AG20443 (cell line): ENCODE measurements around the gene CRIM1.

Experiments used
- DNase-seq: peaks from one replicate; pipeline ENCODE4 v3.0.0; 2012; ENCODE audit warnings: low spot score, mixed read lengths

CRIM1 gene

DNA sequence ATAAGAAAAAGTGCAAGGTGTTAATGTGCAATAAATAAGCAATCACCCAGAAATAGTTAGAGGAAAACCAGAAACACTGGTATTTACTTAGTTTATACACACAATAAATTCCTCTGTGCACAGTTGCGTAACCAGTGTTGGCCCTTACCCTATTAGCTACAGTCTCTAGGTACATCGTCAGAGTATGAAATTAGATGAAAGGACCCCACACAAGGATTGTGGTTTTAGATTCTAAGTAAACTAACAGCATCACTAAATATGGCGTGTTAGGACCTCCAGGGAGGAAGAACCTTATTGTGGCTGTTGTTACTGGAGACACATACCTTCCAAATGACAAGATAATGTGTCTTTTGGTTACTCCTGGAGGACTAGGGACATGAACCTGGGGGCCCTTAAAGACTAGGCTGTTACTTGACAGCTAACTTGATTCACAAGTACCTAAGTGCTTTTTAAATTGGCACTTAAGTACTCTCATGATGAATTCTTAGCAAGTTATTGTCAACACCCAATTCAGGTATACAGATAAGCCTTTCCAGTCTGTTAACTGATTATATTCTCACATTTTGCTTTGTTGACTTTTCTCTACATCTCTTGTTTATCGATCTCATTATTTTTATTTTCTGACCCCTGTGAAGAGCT is 127.1 kb downstream of the CRIM1 start:
- no peak for DNase-seq

- no peak for DNase-seq
These were observed 127.7 kb downstream of the CRIM1 start for GRCh38 chr2:36483290-36483689.

GRCh38 chr2:36484454-36484853 is 128.9 kb downstream of the CRIM1 start:
- no peak for DNase-seq

- peak; percentile 58 for DNase-seq
These were observed 129.9 kb downstream of the CRIM1 start for GRCh38 chr2:36485521-36485920.

GRCh38 chr2:36486521-36487044 is 131.0 kb downstream of the CRIM1 start:
- DNase-seq = peak; percentile 52

- DNase-seq = no peak
These were observed 132.4 kb downstream of the CRIM1 start for GRCh38 chr2:36487947-36488346.

DNA sequence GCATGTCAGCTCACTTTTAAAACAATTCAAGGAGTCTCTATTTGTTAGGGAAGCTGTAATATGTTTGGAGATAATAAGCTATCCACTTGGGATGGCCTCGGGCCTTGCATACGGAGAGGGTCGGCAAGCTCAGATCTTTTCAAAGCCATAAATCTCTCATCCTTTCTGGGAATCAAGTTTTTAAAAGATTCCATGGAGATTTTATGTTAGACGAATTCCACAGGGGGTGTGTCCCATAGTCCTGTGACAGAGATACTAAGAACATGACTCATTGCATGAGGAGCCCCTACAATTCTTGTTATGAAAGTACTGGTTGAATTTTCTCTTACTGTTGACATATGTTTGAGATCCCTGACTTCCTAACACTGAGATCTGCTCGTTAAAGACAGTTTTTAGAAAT is 133.7 kb downstream of the CRIM1 start:
- peak; percentile 70 for DNase-seq

DNA sequence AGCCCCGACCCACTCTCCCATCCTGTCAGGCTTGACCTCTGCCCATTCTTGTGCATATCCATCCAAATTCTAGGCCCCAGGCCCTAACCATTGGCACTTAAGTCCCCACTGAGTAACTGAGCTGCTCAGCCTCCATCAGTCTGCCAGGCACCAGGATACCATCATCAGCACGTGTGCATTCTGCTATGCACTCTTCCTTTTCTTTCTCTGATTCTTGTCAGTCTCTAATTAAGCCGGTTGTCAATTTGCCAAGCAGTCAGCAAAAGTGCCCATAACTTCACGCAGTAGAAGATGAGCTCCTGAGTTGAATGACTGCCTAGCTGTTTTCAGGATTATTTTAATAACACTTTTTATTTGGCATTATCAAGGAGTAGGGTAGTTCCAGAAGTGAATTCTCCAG is 135.2 kb downstream of the CRIM1 start:
- DNase-seq = no peak

DNA sequence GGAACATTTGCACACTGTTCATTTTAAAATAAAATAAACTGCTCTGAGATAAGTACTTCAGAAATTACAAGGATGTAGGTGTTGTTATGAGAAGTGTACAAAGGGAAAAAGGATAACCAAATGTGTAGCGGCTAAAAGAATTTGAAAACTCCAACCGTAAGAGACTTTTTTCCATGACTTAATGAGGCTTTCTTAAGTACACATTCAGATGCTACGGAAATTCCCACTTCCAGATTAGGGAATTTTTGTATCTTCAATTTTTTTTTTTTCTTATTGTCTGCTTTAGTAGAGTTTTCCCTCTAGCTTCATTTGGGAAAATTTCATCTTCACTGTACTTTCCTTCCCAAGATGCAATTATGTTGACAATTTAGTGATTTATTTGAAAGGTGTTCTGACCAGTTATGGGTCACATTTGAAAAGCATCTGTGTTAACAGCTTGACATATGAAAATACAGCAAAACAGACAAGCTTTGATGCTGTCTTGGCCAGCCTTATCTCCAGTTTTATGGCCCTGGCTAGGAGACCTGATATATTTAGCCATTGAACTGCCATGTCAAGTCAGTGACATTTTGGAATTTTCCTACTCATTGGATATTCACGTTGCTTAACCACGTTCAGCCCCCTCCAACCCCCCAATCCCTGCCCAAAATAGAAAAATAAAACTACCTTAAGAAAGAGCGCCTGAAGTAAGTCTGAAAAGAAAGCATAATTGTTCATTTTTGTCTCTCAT is 136.8 kb downstream of the CRIM1 start:
- DNase-seq = no peak

DNA sequence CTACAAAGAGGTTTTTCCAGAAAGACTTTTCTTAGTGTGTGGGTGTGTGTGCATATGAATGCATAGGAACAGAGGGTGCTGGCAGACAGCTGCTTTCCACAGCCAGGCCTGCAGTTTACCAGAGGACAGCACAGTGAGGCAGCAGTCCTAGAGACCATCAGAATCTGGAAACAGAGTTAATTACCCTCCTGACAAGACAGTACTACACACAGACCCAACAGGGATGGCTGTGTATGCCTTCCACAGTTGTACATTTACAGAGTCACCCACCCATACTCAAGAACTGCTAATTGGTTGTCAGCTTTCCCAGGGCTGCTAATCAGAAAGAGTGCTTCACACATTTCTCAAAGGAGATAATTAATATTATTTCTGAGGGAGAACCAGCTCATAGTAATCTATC is 137.7 kb downstream of the CRIM1 start:
- DNase-seq = no peak

- DNase-seq = no peak
These were observed 142.1 kb downstream of the CRIM1 start for GRCh38 chr2:36497570-36498163.

GRCh38 chr2:36499128-36499820 is 143.7 kb downstream of the CRIM1 start:
- DNase-seq = no peak

DNA sequence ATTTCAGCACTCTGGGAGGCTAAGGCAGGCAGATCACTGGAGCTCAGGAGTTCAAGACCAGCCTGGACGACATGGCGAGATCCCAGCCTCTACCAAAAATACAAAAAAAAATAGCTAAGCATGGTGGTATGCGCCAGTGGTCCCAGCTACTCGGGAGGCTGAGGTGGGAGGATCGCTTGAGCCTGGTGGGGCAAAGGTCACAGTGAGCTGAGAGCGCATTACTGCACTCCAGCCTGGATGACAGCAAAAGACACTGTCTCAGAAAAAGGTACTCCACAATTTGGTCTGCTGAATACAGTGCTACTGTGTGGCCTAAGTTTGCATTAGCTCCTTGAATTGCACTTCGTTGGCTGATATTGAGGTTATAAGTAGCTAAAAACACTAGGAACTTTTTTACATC is 144.5 kb downstream of the CRIM1 start:
- no peak for DNase-seq

DNA sequence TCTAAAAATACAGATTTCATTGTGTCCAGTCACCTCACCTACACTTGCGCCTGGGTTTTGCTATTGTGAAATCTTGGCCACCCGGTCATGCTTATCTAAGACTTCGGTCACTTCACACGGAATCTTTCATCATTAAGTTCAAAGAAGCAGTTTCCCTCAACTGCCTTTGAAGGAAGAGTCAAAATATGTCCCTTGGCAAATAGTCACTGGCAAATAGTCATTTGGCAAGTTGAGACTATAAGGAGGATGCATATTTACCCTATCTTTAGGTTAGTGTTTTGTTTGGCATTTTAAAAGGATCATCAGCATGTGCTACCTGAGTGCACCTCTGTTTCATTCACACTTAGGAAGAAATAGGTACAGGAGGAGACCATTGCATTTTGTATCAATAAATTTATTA is 146.5 kb downstream of the CRIM1 start:
- no peak for DNase-seq

DNA sequence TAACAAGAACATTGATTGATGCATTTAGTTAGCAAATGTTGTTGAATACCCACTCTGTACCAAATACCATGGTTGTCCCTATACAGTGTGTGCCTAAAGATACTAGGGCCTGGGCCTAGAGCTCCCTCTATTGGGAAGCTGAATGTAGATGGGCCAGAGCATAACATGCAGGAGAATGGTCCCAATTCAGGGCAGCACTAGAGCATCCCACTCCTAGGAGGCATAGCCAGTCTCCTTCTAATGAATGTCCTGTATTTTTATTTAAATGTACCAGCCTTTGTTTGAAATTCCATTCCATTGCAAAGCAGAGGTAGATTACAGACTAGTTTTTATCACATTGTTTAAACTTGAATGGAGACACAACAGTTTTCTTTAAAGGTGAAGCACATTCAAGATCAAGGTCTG is 151.8 kb downstream of the CRIM1 start:
- peak; percentile 61 for DNase-seq

DNA sequence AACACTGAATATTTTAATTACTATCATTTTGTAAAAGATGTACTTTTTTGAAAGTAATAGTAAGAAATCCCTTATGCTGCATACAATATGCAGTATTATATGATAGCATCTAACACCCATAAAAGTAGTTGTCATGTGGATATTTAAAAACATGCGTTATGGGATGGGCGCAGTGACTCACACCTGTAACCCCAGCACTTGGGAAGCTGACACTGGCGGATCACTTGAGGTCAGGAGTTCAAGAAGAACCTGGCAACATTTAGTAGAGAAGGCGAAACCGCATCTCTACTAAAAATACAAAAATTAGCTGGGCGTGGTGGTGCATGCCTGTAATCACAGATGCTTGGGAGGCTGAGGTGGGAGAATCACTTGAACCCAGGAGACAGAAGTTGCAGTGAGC is 153.5 kb downstream of the CRIM1 start:
- no peak for DNase-seq

- peak; percentile 44 for DNase-seq
These were observed 156.5 kb downstream of the CRIM1 start for GRCh38 chr2:36511858-36512603.

- DNase-seq = no peak
These were observed 157.1 kb downstream of the CRIM1 start for GRCh38 chr2:36512705-36513104.

- DNase-seq = no peak
These were observed 158.1 kb downstream of the CRIM1 start for GRCh38 chr2:36513661-36514060.

DNA sequence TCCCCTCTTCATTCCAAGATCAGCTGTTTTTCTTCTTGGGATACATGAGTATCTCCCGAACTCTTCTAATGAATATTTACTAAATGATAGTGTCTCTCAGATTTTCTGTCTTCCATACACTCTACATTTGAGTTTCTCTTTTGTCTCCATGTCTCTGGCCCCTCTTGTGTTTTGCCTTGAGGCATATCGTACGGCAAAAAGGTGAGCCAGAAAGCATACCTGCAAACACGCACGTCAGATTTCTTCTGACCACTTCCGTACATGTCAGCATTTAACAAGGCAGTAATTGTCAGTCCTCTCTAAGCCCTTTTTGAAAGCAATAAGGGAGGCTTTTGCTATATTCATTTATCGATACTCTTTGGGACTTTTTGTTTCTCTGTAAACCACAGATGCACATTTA is 160.0 kb downstream of the CRIM1 start:
- DNase-seq = no peak

DNA sequence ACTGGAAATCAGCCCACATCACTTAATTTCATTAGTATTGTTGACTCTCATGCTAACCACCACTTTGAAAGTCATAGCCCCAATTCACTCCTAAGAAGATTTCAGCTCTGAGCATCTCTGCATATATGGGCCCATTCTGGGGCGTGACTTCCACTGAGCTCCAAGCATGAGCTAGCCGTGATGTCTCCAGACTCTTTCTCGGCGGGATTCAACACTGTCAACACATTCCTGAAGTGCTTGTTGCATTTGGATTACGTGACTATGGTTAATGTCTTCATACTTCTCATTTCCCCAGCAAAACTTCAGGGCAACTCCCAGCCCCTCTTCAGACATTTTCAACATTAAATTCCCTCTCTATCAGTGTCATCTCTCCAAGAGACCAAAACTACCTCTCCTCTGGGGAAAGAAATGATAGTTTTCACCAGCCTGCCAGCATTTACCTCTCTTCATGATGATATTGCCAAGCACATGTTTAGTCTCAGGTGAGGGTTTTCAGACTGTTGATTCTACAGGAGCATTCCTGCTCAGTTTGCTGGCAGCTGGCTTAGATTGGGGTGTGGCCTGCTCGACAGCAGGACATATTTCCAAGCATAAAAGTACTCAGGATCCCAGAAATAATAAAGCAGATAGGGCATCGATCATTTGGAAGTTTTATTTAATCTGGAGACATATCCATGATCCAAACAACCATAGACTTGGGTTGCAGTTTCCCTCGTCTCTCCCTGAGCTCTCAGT is 160.7 kb downstream of the CRIM1 start:
- peak; percentile 77 for DNase-seq
